Measurements from ENCODE around the gene PPP2R5E.

The PPP2R5E gene

GRCh38 chr14:63472986-63473788, 70.0 kb downstream of the PPP2R5E start:
- Histone ChIP-seq H3K4me3 (ENCODE audit: extremely low read depth, insufficient read depth, low read length, poor library complexity, severe bottlenecking) (no peak overlapping the region), H3K9me3 (ENCODE audit: control insufficient read depth, low read length) (no peaks in the 10 kb centered on the region), H3K36me3 (ENCODE audit: control insufficient read depth, insufficient read depth, low read length) (no peaks in the 10 kb centered on the region), H3K4me1 (ENCODE audit: control insufficient read depth, insufficient read depth, low read length, poor library complexity, severe bottlenecking) (peaks cover 16% of the 10 kb centered on the region), H3K27ac (ENCODE audit: low read depth, low read length, severe bottlenecking) (peak overlapping the region; percentile 48)
- 89 to 95% methylated on average over 4 of the region's 7 CpGs for WGBS, 2 experiments (ENCODE audit: insufficient coverage in 2 of 2)

DNA sequence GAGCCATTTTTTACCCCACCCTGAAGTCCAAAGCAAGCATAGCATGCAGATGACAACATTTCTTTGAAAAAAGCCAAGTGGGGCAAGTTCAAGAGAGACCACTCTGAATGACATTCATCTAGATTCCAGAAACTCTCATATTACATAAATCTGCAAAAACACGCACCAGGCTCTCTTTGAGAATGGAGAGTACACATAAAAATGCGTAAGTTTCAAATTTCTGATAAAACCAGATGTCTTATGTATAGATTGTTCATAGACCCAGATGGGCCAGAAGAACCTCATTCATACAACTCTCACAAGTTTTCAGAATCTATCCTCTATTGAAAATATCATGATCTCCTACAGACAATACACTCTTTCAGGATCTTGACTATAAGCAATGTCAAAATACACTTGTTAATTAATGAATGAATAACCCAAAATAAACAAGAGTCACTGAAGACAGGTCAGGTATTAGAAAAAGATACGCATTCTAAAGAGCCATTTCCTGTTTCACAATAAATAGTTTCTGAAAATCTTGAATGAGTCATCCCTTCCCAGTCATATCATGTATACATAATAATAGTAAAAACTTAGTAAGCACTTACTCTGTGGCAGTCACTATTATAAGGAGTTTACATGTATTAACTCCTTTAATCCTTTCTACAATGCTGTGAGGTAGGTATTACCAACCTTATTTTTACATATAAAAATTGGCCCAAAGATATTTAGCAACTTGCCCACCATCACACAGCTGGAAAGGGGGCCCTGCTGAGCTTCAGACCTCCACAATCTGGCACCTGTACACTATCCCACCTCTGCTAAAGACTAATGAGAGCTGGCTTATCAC, 72.0 kb downstream of the PPP2R5E start:
- Histone ChIP-seq H3K36me3 (ENCODE audit: control insufficient read depth, insufficient read depth, low read length) (no peaks in the 10 kb centered on the region), H3K27ac (ENCODE audit: low read depth, low read length, severe bottlenecking) (no peak overlapping the region), H3K9me3 (ENCODE audit: control insufficient read depth, low read length) (no peaks in the 10 kb centered on the region), H3K4me1 (ENCODE audit: control insufficient read depth, insufficient read depth, low read length, poor library complexity, severe bottlenecking) (peaks cover 16% of the 10 kb centered on the region), H3K4me3 (ENCODE audit: extremely low read depth, insufficient read depth, low read length, poor library complexity, severe bottlenecking) (no peak overlapping the region)
- WGBS, 2 experiments (ENCODE audit: insufficient coverage in 2 of 2), result no CpG with 5 or more reads among the region's 3 CpGs

DNA sequence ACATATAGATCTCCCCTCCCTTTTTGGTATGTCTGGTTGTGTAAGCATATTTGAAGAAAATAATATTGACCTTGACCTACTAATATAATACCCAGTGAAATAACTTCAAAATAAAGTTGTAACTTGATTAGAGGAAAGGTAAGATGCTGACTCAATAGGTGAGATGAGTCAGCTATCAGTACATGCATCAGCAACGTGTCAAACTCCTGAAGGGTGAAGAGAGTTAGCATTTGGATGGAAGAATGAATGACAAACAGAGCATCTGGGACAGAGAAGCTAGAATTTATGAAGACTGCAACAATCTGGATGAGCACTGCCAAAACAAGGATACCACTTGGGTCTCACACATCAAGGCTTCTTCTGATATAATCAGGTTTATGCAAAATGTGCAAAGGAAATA, 74.9 kb downstream of the PPP2R5E start:
- Histone ChIP-seq H3K4me1 (ENCODE audit: control insufficient read depth, insufficient read depth, low read length, poor library complexity, severe bottlenecking) (peaks cover 8% of the 10 kb centered on the region), H3K4me3 (ENCODE audit: extremely low read depth, insufficient read depth, low read length, poor library complexity, severe bottlenecking) (no peak overlapping the region), H3K9me3 (ENCODE audit: control insufficient read depth, low read length) (no peaks in the 10 kb centered on the region), H3K27ac (ENCODE audit: low read depth, low read length, severe bottlenecking) (no peak overlapping the region), H3K36me3 (ENCODE audit: control insufficient read depth, insufficient read depth, low read length) (no peaks in the 10 kb centered on the region)
- WGBS, 2 experiments (ENCODE audit: insufficient coverage in 2 of 2), result 65 to 86% methylated on average over 1 of the region's 1 CpG

- no peak overlapping the region for H3K4me3 ChIP-seq (ENCODE audit: extremely low read depth, insufficient read depth, low read length, poor library complexity, severe bottlenecking)
- H3K36me3 ChIP-seq (ENCODE audit: control insufficient read depth, insufficient read depth, low read length), result no peaks in the 10 kb centered on the region
- 83 to 94% methylated on average over 2 of the region's 4 CpGs for WGBS, 2 experiments (ENCODE audit: insufficient coverage in 2 of 2)
- peaks cover 7% of the 10 kb centered on the region for H3K4me1 ChIP-seq (ENCODE audit: control insufficient read depth, insufficient read depth, low read length, poor library complexity, severe bottlenecking)
- H3K9me3 ChIP-seq (ENCODE audit: control insufficient read depth, low read length), result no peaks in the 10 kb centered on the region
- H3K27ac ChIP-seq (ENCODE audit: low read depth, low read length, severe bottlenecking), result no peak overlapping the region
Measured at GRCh38 chr14:63467440-63468072, 75.6 kb downstream of the PPP2R5E start.

- Histone ChIP-seq H3K4me3 (ENCODE audit: extremely low read depth, insufficient read depth, low read length, poor library complexity, severe bottlenecking) (no peak overlapping the region), H3K9me3 (ENCODE audit: control insufficient read depth, low read length) (no peaks in the 10 kb centered on the region), H3K27ac (ENCODE audit: low read depth, low read length, severe bottlenecking) (no peak overlapping the region), H3K4me1 (ENCODE audit: control insufficient read depth, insufficient read depth, low read length, poor library complexity, severe bottlenecking) (peaks cover 7% of the 10 kb centered on the region), H3K36me3 (ENCODE audit: control insufficient read depth, insufficient read depth, low read length) (no peaks in the 10 kb centered on the region)
- WGBS, 2 experiments (ENCODE audit: insufficient coverage in 2 of 2), result 80% methylated on average over 1 of the region's 8 CpGs; no CpG with 5 or more reads in 1 of the 2 experiments
Measured at GRCh38 chr14:63465347-63465746, 77.8 kb downstream of the PPP2R5E start.

DNA sequence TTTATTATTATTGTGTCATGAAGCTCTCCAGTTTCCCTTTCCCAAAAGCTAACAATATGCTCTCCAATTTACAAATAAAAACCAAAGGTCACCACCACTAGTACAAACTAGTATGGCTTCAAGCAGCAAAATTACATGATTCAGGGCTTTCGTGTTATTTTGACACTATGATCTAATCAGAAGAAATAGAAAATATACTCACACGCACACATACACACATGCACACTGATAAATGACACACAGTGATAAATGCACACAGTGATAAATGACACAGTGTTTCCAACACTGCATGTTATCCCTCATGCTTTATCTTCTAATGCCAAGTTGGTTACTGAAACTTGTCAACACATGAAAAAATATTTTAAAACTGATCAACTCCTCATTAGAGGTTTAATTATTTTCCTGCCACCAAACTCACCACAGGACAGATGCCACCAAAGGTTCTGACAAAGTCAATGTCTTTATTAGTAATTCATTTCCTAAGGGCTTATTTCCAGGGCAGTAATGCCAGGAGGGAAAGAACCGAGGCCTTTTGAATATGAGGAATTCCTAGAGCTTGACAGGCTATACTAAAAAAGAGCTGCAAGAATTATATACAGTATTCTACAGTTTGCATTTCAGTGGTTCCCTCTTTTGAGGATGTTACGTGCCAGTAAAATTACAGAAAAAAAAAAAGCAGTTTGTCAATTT, 82.4 kb downstream of the PPP2R5E start:
- WGBS, 2 experiments (ENCODE audit: insufficient coverage in 2 of 2), result 60 to 82% methylated on average over 1 to 2 of the region's 4 CpGs

GRCh38 chr14:63459738-63460137, 83.4 kb downstream of the PPP2R5E start:
- H3K9me3 ChIP-seq (ENCODE audit: control insufficient read depth, low read length), result no peaks in the 10 kb centered on the region
- no peak overlapping the region for H3K4me3 ChIP-seq (ENCODE audit: extremely low read depth, insufficient read depth, low read length, poor library complexity, severe bottlenecking)
- WGBS, 2 experiments (ENCODE audit: insufficient coverage in 2 of 2), result 91 to 100% methylated on average over 1 to 4 of the region's 6 CpGs
- no peaks in the 10 kb centered on the region for H3K4me1 ChIP-seq (ENCODE audit: control insufficient read depth, insufficient read depth, low read length, poor library complexity, severe bottlenecking)
- no peak overlapping the region for H3K27ac ChIP-seq (ENCODE audit: low read depth, low read length, severe bottlenecking)
- no peaks in the 10 kb centered on the region for H3K36me3 ChIP-seq (ENCODE audit: control insufficient read depth, insufficient read depth, low read length)

More for the DNA sequence above, 82.4 kb downstream of the PPP2R5E start:
- Histone ChIP-seq H3K4me1 (ENCODE audit: control insufficient read depth, insufficient read depth, low read length, poor library complexity, severe bottlenecking) (no peaks in the 10 kb centered on the region), H3K27ac (ENCODE audit: low read depth, low read length, severe bottlenecking) (no peak overlapping the region), H3K9me3 (ENCODE audit: control insufficient read depth, low read length) (no peaks in the 10 kb centered on the region), H3K36me3 (ENCODE audit: control insufficient read depth, insufficient read depth, low read length) (no peaks in the 10 kb centered on the region), H3K4me3 (ENCODE audit: extremely low read depth, insufficient read depth, low read length, poor library complexity, severe bottlenecking) (no peak overlapping the region)

DNA sequence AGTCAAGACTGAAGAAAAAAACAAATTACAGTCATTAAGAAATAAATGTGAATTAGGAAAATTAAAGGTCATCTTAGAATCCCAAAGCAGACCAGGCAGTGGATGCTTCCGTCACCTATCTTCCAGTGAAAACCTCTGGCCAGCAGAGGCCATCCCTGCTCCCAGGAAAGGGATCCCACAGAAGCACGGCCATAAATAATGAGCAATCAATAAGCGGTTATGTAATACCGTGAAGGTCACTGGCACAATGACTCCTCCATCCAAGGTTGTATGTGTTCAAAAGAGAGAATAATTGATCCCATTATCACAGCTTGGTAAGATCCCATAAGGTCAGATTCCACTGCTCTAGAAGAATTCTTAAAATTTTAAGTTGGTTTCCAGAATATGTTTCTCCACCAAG, 85.7 kb downstream of the PPP2R5E start:
- H3K27ac ChIP-seq (ENCODE audit: low read depth, low read length, severe bottlenecking), result no peak overlapping the region
- no peaks in the 10 kb centered on the region for H3K9me3 ChIP-seq (ENCODE audit: control insufficient read depth, low read length)
- H3K4me3 ChIP-seq (ENCODE audit: extremely low read depth, insufficient read depth, low read length, poor library complexity, severe bottlenecking), result no peak overlapping the region
- no peaks in the 10 kb centered on the region for H3K4me1 ChIP-seq (ENCODE audit: control insufficient read depth, insufficient read depth, low read length, poor library complexity, severe bottlenecking)
- peaks cover 11% of the 10 kb centered on the region for H3K36me3 ChIP-seq (ENCODE audit: control insufficient read depth, insufficient read depth, low read length)
- 82 to 100% methylated on average over 2 to 3 of the region's 4 CpGs for WGBS, 2 experiments (ENCODE audit: insufficient coverage in 2 of 2)

DNA sequence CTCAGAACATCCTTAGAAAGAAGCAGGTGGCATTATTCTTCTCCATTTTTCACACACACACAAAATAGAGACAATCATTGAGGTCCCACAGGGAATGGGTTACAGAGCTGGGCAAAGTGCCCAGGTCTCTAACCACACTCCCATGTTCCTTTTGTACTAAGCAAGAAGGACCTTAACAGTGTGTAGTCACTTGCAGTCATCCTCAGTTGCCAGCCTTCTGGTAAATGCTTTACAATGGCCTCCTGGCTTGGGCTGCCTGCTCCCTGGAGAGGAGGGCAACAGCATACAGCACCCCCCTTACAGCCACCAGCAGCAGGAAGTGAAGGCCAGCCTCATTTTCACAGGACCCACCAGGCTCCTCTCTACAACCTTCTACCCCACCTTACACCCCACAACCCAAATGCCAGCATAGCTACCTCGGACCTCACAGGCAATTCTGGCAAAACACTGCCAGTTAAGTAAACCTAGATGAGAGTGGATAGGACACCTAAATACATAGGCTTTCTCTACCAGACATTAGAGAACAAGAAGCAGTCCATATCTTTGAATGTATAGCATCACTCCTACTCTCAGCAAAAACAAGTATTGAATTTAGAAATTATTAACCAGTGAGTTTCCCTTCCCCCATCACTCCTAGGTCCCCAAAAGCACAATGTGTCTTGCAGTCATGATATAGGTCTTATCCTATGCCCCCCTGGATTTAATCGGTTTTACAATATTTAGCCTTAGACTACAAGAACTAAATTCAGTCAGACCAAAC, 88.1 kb downstream of the PPP2R5E start:
- no peak overlapping the region for H3K4me3 ChIP-seq (ENCODE audit: extremely low read depth, insufficient read depth, low read length, poor library complexity, severe bottlenecking)
- peaks cover 21% of the 10 kb centered on the region for H3K36me3 ChIP-seq (ENCODE audit: control insufficient read depth, insufficient read depth, low read length)
- H3K4me1 ChIP-seq (ENCODE audit: control insufficient read depth, insufficient read depth, low read length, poor library complexity, severe bottlenecking), result no peaks in the 10 kb centered on the region
- H3K9me3 ChIP-seq (ENCODE audit: control insufficient read depth, low read length), result no peaks in the 10 kb centered on the region
- H3K27ac ChIP-seq (ENCODE audit: low read depth, low read length, severe bottlenecking), result no peak overlapping the region
- WGBS, 2 experiments (ENCODE audit: insufficient coverage in 2 of 2), result 100% methylated on average over 1 of the region's 2 CpGs; no CpG with 5 or more reads in 1 of the 2 experiments

DNA sequence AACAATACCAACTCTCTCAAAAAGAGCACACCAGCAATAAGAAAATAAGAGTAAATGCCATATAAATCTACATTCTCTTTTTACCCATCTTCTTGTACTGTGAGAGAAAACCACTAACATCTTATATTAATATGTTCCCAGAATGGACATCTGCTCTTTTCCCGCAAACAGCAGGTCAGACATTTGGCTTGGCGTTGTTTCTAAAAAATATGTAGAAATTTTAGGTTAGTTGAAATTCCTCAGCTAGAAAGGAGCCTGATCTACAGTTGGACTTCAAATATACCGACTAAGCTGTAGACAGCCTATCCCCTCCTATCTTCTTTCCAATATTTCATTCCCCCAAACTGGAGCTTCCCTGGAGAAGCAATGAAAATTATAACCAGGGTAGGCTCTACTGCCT, 88.7 kb downstream of the PPP2R5E start:
- Histone ChIP-seq H3K9me3 (ENCODE audit: control insufficient read depth, low read length) (no peaks in the 10 kb centered on the region), H3K4me3 (ENCODE audit: extremely low read depth, insufficient read depth, low read length, poor library complexity, severe bottlenecking) (no peak overlapping the region), H3K4me1 (ENCODE audit: control insufficient read depth, insufficient read depth, low read length, poor library complexity, severe bottlenecking) (no peaks in the 10 kb centered on the region), H3K27ac (ENCODE audit: low read depth, low read length, severe bottlenecking) (no peak overlapping the region), H3K36me3 (ENCODE audit: control insufficient read depth, insufficient read depth, low read length) (peaks cover 22% of the 10 kb centered on the region)
- no CpG with 5 or more reads among the region's 3 CpGs for WGBS, 2 experiments (ENCODE audit: insufficient coverage in 2 of 2)

Data from mesodermal cell (in vitro differentiated cells).